Measurements from ENCODE around the gene GABBR2.

DNA sequence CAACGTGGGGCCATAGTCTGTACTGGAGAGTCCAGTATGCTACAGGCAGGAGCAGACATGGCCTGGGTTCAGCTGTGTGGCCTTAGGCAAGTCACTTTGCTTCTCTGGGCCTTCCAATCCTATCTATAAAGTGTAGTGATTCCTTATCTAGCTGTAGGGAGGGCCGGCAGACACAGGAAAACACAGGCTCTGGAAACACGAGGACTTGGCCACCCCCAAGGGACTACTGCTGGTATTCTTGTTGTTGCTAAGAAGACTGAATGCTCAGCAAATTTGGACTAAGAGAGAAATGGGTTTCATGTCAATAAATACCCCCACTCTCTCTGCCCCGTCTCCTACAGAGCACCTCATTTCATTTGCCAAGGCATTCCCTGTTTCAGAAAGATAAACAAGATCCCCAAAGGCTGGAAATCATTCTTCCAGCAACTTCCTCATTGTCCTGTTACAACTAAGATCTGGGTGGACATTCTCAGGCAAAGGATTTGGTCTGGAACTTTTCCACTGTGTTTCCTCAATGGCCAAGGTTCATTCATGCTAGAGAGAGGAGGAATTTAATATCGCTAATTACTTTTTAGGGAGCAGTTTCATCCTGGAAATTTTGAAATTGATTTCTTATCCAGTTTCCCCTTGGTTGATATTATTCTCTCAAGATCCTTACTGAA lies 105.8 kb downstream of the GABBR2 start:
- TF ChIP-seq, protein P1, sequence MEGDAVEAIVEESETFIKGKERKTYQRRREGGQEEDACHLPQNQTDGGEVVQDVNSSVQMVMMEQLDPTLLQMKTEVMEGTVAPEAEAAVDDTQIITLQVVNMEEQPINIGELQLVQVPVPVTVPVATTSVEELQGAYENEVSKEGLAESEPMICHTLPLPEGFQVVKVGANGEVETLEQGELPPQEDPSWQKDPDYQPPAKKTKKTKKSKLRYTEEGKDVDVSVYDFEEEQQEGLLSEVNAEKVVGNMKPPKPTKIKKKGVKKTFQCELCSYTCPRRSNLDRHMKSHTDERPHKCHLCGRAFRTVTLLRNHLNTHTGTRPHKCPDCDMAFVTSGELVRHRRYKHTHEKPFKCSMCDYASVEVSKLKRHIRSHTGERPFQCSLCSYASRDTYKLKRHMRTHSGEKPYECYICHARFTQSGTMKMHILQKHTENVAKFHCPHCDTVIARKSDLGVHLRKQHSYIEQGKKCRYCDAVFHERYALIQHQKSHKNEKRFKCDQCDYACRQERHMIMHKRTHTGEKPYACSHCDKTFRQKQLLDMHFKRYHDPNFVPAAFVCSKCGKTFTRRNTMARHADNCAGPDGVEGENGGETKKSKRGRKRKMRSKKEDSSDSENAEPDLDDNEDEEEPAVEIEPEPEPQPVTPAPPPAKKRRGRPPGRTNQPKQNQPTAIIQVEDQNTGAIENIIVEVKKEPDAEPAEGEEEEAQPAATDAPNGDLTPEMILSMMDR (conservative IDR thresholded peaks at IDR 0.05): no peak
- no peak for TF ChIP-seq EZH2 (IDR thresholded peaks at IDR 0.05; ENCODE audit: low read depth)
